CD4-positive, alpha-beta T cell treated with Interleukin-1 beta for 1 hour (primary cell): ENCODE data around the gene RAB3C.

Source experiments
- DNase-seq, 2 donors: peaks; one replicate each; pipeline ENCODE4 v3.0.0-alpha.2; 2020 to 2022

Gene RAB3C

DNA sequence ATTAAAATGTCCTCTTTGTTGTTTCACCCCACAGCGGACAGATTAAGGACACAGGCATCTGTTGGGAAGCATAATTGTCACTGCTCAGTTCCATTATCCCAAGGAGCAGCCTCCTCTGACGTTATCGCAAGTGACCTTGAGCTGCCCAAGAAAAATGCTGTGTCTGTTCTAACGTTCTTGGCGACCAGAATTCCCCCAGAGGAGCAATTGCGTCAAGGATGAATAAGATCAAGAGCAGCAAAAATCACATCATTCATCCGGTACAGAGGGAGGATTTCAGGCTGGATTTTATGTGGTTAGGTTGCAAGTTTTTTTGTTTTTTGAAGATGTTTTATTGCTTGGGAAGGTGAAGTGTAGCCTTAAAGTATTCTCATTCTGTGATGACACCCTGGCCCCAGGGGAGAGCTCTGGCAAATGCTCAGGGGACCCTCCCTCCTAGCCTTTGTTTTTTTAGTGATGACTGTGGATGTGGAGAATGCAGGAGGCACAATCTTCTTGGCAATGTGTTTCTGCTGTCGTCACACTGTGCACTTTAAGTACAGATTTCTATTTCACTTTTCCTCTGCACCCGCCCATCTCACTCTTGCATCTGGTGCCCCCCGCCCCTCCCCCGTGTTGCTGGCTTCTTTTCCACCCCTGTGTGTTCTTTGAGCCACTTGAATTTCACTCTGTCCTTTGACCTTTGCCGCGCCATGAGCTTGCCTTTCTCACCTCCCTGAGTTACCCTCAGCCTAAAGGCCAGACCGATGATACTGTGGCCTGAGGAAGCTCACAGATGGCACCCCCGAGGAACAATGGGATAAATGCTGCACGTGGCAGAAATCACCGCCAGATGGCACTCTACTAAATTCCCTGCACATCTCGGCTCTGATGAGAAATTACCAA lies 308.5 kb downstream of the RAB3C start:
- peak; percentile 40 to 63 for DNase-seq

DNA sequence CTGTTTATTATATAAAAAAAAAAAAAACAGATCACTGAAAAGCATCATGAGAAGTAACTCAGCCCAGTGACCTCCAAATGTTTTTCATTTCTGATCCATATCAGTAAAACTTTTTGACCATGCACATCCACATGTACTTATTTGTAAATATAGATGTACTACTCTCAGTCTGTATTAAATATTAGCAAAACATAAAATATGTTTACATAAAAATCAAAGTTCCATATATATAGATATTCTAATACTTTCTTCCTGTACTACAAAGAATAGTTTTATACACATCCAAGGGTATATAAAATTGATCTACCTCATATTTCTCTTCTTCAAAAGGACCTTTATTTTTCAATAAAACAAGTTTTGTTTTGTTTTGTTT lies 309.1 kb downstream of the RAB3C start:
- no peak for DNase-seq

DNA sequence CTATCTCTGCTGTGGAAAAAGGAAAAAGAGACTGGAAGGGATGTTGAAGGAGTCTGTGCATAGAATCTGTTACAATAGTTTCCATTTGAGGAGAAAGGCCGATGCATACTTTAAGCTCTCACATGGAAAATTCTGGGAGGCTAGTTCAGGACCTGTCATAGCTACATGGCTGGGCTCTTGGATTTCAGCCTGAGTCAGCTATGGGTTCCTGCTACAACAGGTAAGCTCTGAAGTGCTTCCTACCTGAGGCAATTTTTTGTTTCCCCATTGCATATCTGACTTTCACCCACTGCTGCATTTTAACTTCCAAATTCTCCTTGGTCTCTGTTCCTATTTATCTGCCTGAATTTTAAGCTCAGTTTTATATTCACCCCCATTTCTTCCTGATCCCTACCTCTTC lies 310.7 kb downstream of the RAB3C start:
- DNase-seq: no peak

- DNase-seq: no peak
Measured at GRCh38 chr5:58898006-58898405, 315.1 kb downstream of the RAB3C start.

DNA sequence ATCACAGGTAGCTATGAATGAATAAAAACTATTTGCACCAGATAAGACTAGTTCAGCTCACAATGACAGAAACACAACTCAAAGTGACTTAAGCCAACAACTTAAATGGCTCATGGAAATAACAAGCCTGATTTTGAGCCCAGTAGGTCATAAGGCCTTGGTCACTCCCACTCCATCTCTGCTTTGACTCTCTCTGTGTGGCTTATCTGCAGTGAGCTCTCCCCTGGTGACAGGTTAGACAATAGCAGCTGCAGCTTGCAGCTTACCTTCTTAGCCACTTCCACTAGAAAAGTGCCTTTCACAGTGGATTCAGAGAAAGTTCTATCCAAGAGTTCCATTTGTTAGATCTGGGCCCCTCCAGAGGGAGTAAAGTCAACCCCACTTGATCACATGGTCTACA lies 315.7 kb downstream of the RAB3C start:
- DNase-seq: no peak

- no peak for DNase-seq
Measured at GRCh38 chr5:58901271-58901670, 318.4 kb downstream of the RAB3C start.

DNA sequence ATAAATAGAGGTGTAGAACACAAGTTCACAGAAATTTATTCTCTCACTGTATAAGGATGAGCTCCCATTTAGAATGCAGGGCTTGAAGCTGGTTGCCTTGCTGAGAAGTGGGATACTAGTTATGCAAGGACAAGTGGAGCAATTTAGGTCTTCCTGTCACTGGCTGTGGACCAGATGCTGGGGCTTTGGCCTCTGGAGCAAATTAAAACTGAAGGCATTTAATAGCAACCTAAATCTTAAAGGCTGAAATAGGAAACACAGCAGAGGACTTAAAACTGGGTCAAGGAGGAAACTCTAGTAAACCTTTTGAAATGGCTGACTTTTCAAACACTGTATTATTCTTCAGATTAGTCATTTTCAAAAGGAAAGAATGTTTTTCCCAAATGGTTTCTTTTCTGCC lies 319.4 kb downstream of the RAB3C start:
- no peak for DNase-seq

- DNase-seq: no peak
Measured at GRCh38 chr5:58902765-58903164, 319.9 kb downstream of the RAB3C start.

DNA sequence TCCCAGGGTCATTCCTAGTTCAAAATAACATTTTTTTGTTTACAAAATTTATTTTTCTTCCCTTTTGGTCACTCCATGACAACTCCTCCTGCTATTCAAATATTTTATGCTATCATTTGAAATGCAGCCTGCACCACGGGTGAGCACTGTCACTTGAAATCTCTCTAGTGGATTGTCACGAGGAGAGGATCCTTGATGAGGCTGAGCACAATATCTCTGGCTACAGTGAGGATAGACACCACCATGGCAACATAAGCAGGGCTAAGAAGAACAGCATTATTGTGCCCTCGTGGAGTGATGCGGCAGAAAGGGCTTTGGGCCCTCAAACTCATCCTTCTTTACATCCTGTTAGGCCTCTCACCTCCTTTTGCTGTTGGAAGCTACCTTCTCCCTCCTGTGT lies 321.9 kb downstream of the RAB3C start:
- DNase-seq: no peak

DNA sequence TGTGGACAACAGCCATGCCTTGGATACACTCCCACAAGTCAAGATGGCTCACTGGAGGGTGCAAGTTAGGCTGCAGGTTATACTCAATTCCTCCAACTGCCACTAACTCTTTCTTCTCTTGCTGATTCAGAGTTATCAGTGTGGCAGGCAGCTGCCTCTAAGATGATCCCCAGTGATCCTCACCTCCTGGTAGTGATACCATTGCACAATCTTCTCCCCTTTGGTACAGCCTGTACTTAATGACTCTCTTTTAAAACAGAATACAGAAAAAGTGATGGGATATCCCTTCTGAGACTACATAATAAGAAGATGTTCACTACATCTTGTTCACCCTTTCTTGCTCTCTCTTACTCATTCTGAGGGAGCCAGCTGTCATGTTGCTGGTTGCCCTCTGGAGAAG lies 323.1 kb downstream of the RAB3C start:
- DNase-seq: no peak
